ENCODE results near the gene EFR3B. TPM values are rescaled to one million over a fixed set of nuclear protein-coding genes. Genes with fewer than 3 reads are reported as not detected.

The EFR3B gene
- polyA plus RNA-seq, 1 of the 3 experiments (the other 2 are of a cell fraction) = 1.5 TPM

DNA sequence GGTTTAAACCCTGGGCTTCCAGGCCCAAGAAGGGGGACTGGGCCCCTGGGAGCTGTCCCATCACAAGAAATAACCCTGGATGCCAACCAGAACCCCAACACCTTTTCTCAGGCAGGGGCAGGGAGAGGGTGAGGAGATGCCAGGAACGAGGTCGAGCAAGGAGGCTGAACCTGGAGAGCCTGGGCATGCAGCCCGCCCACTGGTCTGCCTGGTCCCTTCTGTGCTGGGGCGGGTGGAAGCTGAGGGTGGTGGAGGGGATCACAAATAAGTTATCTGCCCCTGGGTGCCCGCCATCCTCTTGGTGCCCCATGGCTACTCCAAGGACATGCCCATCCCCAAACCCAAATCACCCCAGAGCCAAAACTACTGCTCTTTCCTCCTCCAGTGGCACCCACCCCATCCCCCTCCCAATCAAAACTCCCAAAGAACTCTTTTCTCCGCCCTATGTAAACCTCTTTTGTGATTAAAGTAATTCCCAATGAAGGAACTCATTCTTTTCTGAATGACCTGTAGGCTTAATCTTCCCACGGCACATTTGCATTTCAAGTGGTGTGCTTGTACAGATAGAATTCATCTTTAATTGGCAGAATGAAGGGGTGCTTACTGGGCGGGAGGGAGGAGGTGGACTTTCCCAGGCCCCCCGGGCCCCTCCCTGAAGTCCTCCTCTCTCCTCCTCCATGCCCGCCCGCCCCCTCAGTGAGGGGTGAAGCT is 47.9 kb downstream of the EFR3B start:
- Histone ChIP-seq H3K9me2 (no peaks in the 10 kb centered on the region), H3K4me3 (ENCODE audit: low read depth in 2 of 2, low read length in 1 of 2) (no peak overlapping the region), H3F3A (replicated peaks; ENCODE audit: insufficient read depth) (no peaks in the 10 kb centered on the region), H2AFZ (ENCODE audit: low read depth) (no peak overlapping the region), H3K9me3 (no peaks in the 10 kb centered on the region), H3K4me2 (no peak overlapping the region), H3K9ac (no peak overlapping the region), H3K27me3 (ENCODE audit: insufficient read depth) (no peaks in the 10 kb centered on the region), H3K79me2 (ENCODE audit: insufficient read depth) (no peaks in the 10 kb centered on the region), H3K27ac (ENCODE audit: low read depth in 2 of 2, low read length in 1 of 2) (no peak overlapping the region), H4K20me1 (ENCODE audit: insufficient read depth) (0 out of 2 replicates have a peak, but pooled peaks cover 6% of the 10 kb centered on the region), H3K4me1 (ENCODE audit: control insufficient read depth in 1 of 2, insufficient read depth in 2 of 2, low read depth in 1 of 2, low read length in 1 of 2) (peaks cover 0 to 25% of the 10 kb centered on the region in 2 experiments; a peak in 1 of 4 replicates), H3K36me3 (replicated peaks in 1 of 2; ENCODE audit: control insufficient read depth in 1 of 2, insufficient read depth in 2 of 2, low read length in 1 of 2) (peaks cover 0 to 2% of the 10 kb centered on the region in 2 experiments)
- POLR2A ChIA-PET = no interaction called here
- CTCF ChIA-PET = interaction anchor here (1.1 to 3.3 kb wide), 2 partner anchors 105 to 114 kb away, joined by 3 to 12 read pairs; no protein-coding TSS in a partner anchor
- no peak for DNase-seq
- 96% methylated on average over 10 of the region's 11 CpGs for WGBS (ENCODE audit: low lambda C conversion rate)
- TF ChIP-seq POLR2AphosphoS5 (IDR thresholded peaks at IDR 0.05; ENCODE audit: low read depth, low read length) (no peak), RAD21 (IDR thresholded peaks at IDR 0.05; ENCODE audit: low read length) (no peak), MXI1 (IDR thresholded peaks at IDR 0.05; ENCODE audit: low read depth, low read length) (no peak), GATA2 (CRISPR knock-in tag; IDR thresholded peaks at IDR 0.05) (no peak), EP300 (IDR thresholded peaks at IDR 0.05; ENCODE audit: borderline replicate concordance in 1 of 2, low read depth in 1 of 2, low read length in 1 of 2) (no peak), NRF1 (IDR thresholded peaks at IDR 0.05; ENCODE audit: low read depth, low read length) (no peak), MEF2A (IDR thresholded peaks at IDR 0.05; ENCODE audit: borderline replicate concordance, low read depth) (no peak), ELF1 (IDR thresholded peaks at IDR 0.05) (no peak), SMC3 (IDR thresholded peaks at IDR 0.05; ENCODE audit: low read depth, low read length) (no peak), TEAD4 (IDR thresholded peaks at IDR 0.05; ENCODE audit: borderline replicate concordance, insufficient read depth) (no peak), RXRA (IDR thresholded peaks at IDR 0.05; ENCODE audit: borderline replicate concordance, low read depth) (no peak), FOXJ3 (CRISPR knock-in tag; IDR thresholded peaks at IDR 0.05) (no peak)
- TF ChIP-seq, protein P1, sequence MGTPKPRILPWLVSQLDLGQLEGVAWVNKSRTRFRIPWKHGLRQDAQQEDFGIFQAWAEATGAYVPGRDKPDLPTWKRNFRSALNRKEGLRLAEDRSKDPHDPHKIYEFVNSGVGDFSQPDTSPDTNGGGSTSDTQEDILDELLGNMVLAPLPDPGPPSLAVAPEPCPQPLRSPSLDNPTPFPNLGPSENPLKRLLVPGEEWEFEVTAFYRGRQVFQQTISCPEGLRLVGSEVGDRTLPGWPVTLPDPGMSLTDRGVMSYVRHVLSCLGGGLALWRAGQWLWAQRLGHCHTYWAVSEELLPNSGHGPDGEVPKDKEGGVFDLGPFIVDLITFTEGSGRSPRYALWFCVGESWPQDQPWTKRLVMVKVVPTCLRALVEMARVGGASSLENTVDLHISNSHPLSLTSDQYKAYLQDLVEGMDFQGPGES (IDR thresholded peaks at IDR 0.05; ENCODE audit: low read depth, low read length) = no peak
- TF ChIP-seq, protein P2, sequence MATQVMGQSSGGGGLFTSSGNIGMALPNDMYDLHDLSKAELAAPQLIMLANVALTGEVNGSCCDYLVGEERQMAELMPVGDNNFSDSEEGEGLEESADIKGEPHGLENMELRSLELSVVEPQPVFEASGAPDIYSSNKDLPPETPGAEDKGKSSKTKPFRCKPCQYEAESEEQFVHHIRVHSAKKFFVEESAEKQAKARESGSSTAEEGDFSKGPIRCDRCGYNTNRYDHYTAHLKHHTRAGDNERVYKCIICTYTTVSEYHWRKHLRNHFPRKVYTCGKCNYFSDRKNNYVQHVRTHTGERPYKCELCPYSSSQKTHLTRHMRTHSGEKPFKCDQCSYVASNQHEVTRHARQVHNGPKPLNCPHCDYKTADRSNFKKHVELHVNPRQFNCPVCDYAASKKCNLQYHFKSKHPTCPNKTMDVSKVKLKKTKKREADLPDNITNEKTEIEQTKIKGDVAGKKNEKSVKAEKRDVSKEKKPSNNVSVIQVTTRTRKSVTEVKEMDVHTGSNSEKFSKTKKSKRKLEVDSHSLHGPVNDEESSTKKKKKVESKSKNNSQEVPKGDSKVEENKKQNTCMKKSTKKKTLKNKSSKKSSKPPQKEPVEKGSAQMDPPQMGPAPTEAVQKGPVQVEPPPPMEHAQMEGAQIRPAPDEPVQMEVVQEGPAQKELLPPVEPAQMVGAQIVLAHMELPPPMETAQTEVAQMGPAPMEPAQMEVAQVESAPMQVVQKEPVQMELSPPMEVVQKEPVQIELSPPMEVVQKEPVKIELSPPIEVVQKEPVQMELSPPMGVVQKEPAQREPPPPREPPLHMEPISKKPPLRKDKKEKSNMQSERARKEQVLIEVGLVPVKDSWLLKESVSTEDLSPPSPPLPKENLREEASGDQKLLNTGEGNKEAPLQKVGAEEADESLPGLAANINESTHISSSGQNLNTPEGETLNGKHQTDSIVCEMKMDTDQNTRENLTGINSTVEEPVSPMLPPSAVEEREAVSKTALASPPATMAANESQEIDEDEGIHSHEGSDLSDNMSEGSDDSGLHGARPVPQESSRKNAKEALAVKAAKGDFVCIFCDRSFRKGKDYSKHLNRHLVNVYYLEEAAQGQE (IDR thresholded peaks at IDR 0.05; ENCODE audit: low read depth, low read length) = no peak
- TF ChIP-seq, protein P3, sequence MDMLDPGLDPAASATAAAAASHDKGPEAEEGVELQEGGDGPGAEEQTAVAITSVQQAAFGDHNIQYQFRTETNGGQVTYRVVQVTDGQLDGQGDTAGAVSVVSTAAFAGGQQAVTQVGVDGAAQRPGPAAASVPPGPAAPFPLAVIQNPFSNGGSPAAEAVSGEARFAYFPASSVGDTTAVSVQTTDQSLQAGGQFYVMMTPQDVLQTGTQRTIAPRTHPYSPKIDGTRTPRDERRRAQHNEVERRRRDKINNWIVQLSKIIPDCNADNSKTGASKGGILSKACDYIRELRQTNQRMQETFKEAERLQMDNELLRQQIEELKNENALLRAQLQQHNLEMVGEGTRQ (IDR thresholded peaks at IDR 0.05; ENCODE audit: borderline replicate concordance, low read depth, low read length) = no peak
- TF ChIP-seq, protein P4, sequence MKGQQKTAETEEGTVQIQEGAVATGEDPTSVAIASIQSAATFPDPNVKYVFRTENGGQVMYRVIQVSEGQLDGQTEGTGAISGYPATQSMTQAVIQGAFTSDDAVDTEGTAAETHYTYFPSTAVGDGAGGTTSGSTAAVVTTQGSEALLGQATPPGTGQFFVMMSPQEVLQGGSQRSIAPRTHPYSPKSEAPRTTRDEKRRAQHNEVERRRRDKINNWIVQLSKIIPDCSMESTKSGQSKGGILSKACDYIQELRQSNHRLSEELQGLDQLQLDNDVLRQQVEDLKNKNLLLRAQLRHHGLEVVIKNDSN (IDR thresholded peaks at IDR 0.05; ENCODE audit: borderline replicate concordance, low read depth) = no peak

All from SK-N-SH (cell line).